ENCODE measurements around the gene RAB44. TPM values are rescaled to one million over a fixed set of nuclear protein-coding genes. Genes with fewer than 3 reads are reported as not detected.

Gene RAB44
- total RNA-seq, 1 experiment from 2014 or later = not detected

DNA sequence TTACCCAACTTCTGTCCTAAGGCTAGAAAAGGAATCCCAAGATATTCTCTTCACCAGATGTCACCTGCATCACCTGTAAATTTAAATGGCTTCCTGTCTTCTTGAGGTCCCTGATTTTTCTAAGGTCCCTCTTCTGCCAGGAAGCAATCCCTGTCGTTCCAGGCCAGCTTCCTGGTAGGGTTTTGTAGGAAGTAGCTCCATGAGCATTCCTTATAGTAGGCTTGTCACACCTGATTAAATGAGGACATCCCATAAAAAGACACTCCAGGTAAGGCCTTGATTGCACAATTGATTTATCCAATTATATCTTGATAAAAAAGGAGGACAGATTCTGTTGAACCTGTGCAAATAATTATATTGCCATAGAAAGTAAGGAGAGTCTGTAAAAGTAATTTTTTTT is 8.7 kb downstream of the RAB44 start:
- H3K27ac ChIP-seq (ENCODE audit: insufficient read length, low read depth, low read length) = no peak overlapping the region
- H4K20me1 ChIP-seq (ENCODE audit: control insufficient read depth, insufficient read depth, insufficient read length) = no peaks in the 10 kb centered on the region
- H3K4me2 ChIP-seq (ENCODE audit: insufficient read depth, insufficient read length, low read length) = no peak overlapping the region
- Mint-ChIP-seq H3K4me3 (no peak overlapping the region), H3K36me3 (ENCODE audit: insufficient read depth in 1 of 3, low read depth in 3 of 3) (no peaks in the 10 kb centered on the region), H3K27me3 (ENCODE audit: low read depth) (no peaks in the 10 kb centered on the region; the same call in 1 of the 2 replicates), H3K9me3 (no peaks in the 10 kb centered on the region), H3K27ac (no peak overlapping the region), H3K4me1 (no peaks in the 10 kb centered on the region)
- no peak overlapping the region for H2AK5ac ChIP-seq (ENCODE audit: insufficient read length, low read length)
- H3K23ac ChIP-seq (ENCODE audit: insufficient read length, low read depth, low read length) = no peak overlapping the region
- no peaks in the 10 kb centered on the region for H3K4me1 ChIP-seq (ENCODE audit: insufficient read depth, low read length)
- no peaks in the 10 kb centered on the region for H3K79me2 ChIP-seq (ENCODE audit: insufficient read depth, low read length)
- H2BK12ac ChIP-seq (ENCODE audit: insufficient read length, low read depth, low read length) = no peak overlapping the region
- no CpG with 5 or more reads among the region's 1 CpG for WGBS (ENCODE audit: extremely low coverage, insufficient read length, low lambda C conversion rate)
- H4K5ac ChIP-seq (ENCODE audit: insufficient read length, low read depth, low read length) = no peak overlapping the region
- H4K91ac ChIP-seq (ENCODE audit: insufficient read length, low read depth, low read length) = no peak overlapping the region
- no peak overlapping the region for H3K14ac ChIP-seq (ENCODE audit: insufficient read depth, low read length)
- no peak overlapping the region for H3K9ac ChIP-seq (ENCODE audit: extremely low read depth, insufficient read length, low read length)
- no peak overlapping the region for H3K18ac ChIP-seq (ENCODE audit: insufficient read length, low read depth, low read length)
- H2BK15ac ChIP-seq (ENCODE audit: low read depth, low read length) = no peak overlapping the region
- H3K23me2 ChIP-seq (ENCODE audit: insufficient read length, low read depth, low read length, poor library complexity, severe bottlenecking) = no peaks in the 10 kb centered on the region
- no peak overlapping the region for H3K56ac ChIP-seq (ENCODE audit: insufficient read length, low read depth, low read length)
- TF ChIP-seq, protein P1, sequence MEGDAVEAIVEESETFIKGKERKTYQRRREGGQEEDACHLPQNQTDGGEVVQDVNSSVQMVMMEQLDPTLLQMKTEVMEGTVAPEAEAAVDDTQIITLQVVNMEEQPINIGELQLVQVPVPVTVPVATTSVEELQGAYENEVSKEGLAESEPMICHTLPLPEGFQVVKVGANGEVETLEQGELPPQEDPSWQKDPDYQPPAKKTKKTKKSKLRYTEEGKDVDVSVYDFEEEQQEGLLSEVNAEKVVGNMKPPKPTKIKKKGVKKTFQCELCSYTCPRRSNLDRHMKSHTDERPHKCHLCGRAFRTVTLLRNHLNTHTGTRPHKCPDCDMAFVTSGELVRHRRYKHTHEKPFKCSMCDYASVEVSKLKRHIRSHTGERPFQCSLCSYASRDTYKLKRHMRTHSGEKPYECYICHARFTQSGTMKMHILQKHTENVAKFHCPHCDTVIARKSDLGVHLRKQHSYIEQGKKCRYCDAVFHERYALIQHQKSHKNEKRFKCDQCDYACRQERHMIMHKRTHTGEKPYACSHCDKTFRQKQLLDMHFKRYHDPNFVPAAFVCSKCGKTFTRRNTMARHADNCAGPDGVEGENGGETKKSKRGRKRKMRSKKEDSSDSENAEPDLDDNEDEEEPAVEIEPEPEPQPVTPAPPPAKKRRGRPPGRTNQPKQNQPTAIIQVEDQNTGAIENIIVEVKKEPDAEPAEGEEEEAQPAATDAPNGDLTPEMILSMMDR (conservative IDR thresholded peaks at IDR 0.05) = no peak
- H4K8ac ChIP-seq (replicated peaks; ENCODE audit: insufficient read length, low read depth, low read length) = no peak overlapping the region
- no peak overlapping the region for H3T11ph ChIP-seq (ENCODE audit: low read length)
- no peak overlapping the region for H2BK20ac ChIP-seq (ENCODE audit: low read depth, low read length, poor library complexity, severe bottlenecking)
- H2AFZ ChIP-seq (ENCODE audit: low read length) = no peak overlapping the region
- H3K27me3 ChIP-seq (ENCODE audit: insufficient read depth, low read length) = no peaks in the 10 kb centered on the region
- no peak overlapping the region for H3K4ac ChIP-seq (ENCODE audit: low read depth, low read length)
- DNase-seq = no peak
- H2BK120ac ChIP-seq (ENCODE audit: low read depth, low read length, poor library complexity, severe bottlenecking) = no peak overlapping the region
- H3K79me1 ChIP-seq (ENCODE audit: insufficient read depth, low read depth, low read length, poor library complexity, severe bottlenecking) = no peaks in the 10 kb centered on the region
- no peaks in the 10 kb centered on the region for H3K9me3 ChIP-seq (ENCODE audit: control insufficient read depth, low read depth, low read length)
- H2BK5ac ChIP-seq (ENCODE audit: insufficient read length, low read length) = no peak overlapping the region
